Panc1 (cell line): ENCODE data around the gene USP3. TPM values are rescaled to one million over a fixed set of nuclear protein-coding genes. Genes with fewer than 3 reads are reported as not detected.

ENCODE experiments used
- ATAC-seq: fragments of 200-7000 bp; cut with Tn5 transposase; 2 replicates; pipeline ENCODE4 v1.9.1; 2020; ENCODE audit warnings: mild to moderate bottlenecking, moderate library complexity
- BruUV-seq: library from RNA; stranded (reverse); fragments of 400-500 nt; replicated peaks from 2 replicates; lab custom pipeline; 2021; lab: Mats Ljungman, UMichigan
- CTCF ChIA-PET: fragments of 300-600 bp; sonication (Branson Sonifier 250); formaldehyde crosslinking; loops from one replicate; lab custom pipeline; 2022; ENCODE audit warnings: antibody characterized with exemption; lab: Charles Lee
- POLR2A ChIA-PET: fragments of 300-600 bp; sonication (Branson Sonifier 250); formaldehyde crosslinking; loops from one replicate; lab custom pipeline; 2022; ENCODE audit warnings: antibody characterized with exemption; lab: Charles Lee
- DNase-seq: peaks from one replicate; pipeline ENCODE4 v3.0.0-alpha.2; 2010; ENCODE audit warnings: low read depth, low spot score
- H3K27ac ChIP-seq: 2 replicates; pipeline ENCODE4 v1.5.1; 2011; ENCODE audit warnings: mild to moderate bottlenecking, low read length, inconsistent platforms
- H3K27me3 ChIP-seq: fragments of 200-500 bp; sonication (Bioruptor generic); 2 replicates; pipeline ENCODE4 v1.6.0; 2014; ENCODE audit warnings: low read length, inconsistent platforms; ENCODE audit not compliant: control insufficient read depth, insufficient read depth
- H3K36me3 ChIP-seq: fragments of 200-500 bp; sonication (Bioruptor generic); 2 replicates; pipeline ENCODE4 v1.5.1; 2014; ENCODE audit warnings: inconsistent platforms, mild to moderate bottlenecking, low read length, moderate library complexity; ENCODE audit not compliant: control insufficient read depth, insufficient read depth
- H3K4me1 ChIP-seq: 2 replicates; pipeline ENCODE4 v1.5.1; 2011; ENCODE audit warnings: inconsistent platforms, mild to moderate bottlenecking, low read length, moderate library complexity; ENCODE audit not compliant: control insufficient read depth, insufficient read depth
- H3K4me3 ChIP-seq, 2 experiments: 2 replicates each; pipeline ENCODE4 v1.5.1; 2011 to 2012; ENCODE audit warnings: low read depth in 2 of 2, low read length in 2 of 2, mild to moderate bottlenecking in 2 of 2, inconsistent platforms in 1 of 2, moderate library complexity in 1 of 2
- H3K9me3 ChIP-seq: fragments of 200-500 bp; sonication (Bioruptor generic); 2 replicates; pipeline ENCODE4 v1.5.1; 2014; ENCODE audit warnings: low read depth, mild to moderate bottlenecking, inconsistent platforms, low read length, moderate library complexity; ENCODE audit not compliant: control insufficient read depth, insufficient read depth
- CTCF ChIP-seq: fragments of 450-650 bp; IDR thresholded peaks from 2 replicates; pipeline ENCODE4 v1.5.1; 2017; ENCODE audit warnings: mild to moderate bottlenecking
- POLR2AphosphoS5 ChIP-seq: IDR thresholded peaks from 2 replicates; pipeline ENCODE4 v1.6.1; 2012; ENCODE audit warnings: mild to moderate bottlenecking, low read depth, low read length, moderate library complexity
- SIN3A ChIP-seq: IDR thresholded peaks from 2 replicates; pipeline ENCODE4 v1.6.1; 2012; ENCODE audit warnings: low read depth, mild to moderate bottlenecking, low read length, moderate library complexity, borderline replicate concordance; ENCODE audit not compliant: insufficient read depth
- TCF7L2 ChIP-seq: IDR thresholded peaks from 2 replicates; pipeline ENCODE4 v1.6.1; 2011; ENCODE audit warnings: mild to moderate bottlenecking, low read depth, low read length, inconsistent platforms
- in situ Hi-C: cut with HindIII; loops from 2 replicates; pipeline ENCODE4 v1.10.0; 2016; ENCODE audit warnings: low sequenced_read_pairs, low pct_unique_long_range_greater_than_20kb
- intact Hi-C: fragments of 100-400 bp; cut with micrococcal nuclease; formaldehyde crosslinking; loops from one replicate; pipeline ENCODE4 v1.10.0; 2022; ENCODE audit not compliant: unreplicated experiment
- total RNA-seq: library from RNA; stranded (reverse); gene quantifications from one replicate; pipeline ENCODE4 v1.2.1, GENCODE V29; 2021; ENCODE audit not compliant: unreplicated experiment
- TF ChIP-seq, protein P1 (sequence below), 2 experiments: IDR thresholded peaks; 2 replicates each; pipeline ENCODE4 v1.6.1; 2011 to 2012; ENCODE audit warnings: low read depth in 2 of 2, control low read depth in 1 of 2, low read length in 1 of 2, mild to moderate bottlenecking in 1 of 2, moderate library complexity in 1 of 2; ENCODE audit not compliant: insufficient read depth in 1 of 2

USP3 gene
- total RNA-seq, 1 experiment from 2014 or later: 51.4 TPM

DNA sequence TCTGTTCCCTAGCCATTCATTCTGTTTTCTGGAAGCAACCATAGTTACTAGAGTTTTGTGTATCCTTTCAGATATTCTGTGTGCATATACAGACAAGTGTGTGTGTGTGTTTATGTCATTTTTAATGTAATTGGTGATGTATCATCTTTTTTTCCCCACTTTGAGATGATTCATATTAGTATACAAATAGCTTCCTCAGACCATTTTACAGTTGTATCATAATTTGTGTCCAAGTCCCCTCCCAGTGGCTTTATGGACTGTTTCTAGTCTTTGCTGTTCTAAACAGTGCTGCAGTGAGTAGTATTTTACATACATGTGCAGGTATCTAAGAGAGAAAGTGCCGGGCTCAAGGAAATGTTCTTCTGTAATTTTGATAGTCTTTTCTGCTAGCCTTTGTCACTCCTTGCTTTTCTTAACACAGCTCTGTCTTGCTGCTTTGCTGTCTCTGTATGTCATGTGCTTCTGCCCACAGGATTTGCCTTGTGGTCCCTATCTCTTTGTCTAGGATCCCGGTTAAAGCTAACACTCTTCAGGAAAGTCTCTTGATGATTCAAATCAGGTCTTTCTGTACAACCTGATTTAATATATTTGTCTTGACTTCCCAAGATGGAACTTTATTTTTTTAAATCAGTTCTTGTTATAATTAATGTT is 61.3 kb downstream of the USP3 start:
- Histone ChIP-seq H3K36me3 (peaks cover 19% of the 10 kb centered on the region; the same call in 1 of the 2 replicates), H3K4me1 (no peaks in the 10 kb centered on the region), H3K4me3 (no peak overlapping the region), H3K27me3 (no peaks in the 10 kb centered on the region), H3K9me3 (no peaks in the 10 kb centered on the region), H3K27ac (no peak overlapping the region)
- DNase-seq: no peak
- no TSS peak for BruUV-seq
- ChIA-PET POLR2A (no interaction called here), CTCF (interaction anchor here (0.7 kb wide), 1 partner anchor 9 kb away, joined by 3 read pairs; no protein-coding TSS in a partner anchor)
- intact Hi-C loops (no loop called here), in situ Hi-C loops (no loop called here)
- no peak for TF ChIP-seq CTCF
- TF ChIP-seq POLR2AphosphoS5: no peak
- TF ChIP-seq, protein P1, sequence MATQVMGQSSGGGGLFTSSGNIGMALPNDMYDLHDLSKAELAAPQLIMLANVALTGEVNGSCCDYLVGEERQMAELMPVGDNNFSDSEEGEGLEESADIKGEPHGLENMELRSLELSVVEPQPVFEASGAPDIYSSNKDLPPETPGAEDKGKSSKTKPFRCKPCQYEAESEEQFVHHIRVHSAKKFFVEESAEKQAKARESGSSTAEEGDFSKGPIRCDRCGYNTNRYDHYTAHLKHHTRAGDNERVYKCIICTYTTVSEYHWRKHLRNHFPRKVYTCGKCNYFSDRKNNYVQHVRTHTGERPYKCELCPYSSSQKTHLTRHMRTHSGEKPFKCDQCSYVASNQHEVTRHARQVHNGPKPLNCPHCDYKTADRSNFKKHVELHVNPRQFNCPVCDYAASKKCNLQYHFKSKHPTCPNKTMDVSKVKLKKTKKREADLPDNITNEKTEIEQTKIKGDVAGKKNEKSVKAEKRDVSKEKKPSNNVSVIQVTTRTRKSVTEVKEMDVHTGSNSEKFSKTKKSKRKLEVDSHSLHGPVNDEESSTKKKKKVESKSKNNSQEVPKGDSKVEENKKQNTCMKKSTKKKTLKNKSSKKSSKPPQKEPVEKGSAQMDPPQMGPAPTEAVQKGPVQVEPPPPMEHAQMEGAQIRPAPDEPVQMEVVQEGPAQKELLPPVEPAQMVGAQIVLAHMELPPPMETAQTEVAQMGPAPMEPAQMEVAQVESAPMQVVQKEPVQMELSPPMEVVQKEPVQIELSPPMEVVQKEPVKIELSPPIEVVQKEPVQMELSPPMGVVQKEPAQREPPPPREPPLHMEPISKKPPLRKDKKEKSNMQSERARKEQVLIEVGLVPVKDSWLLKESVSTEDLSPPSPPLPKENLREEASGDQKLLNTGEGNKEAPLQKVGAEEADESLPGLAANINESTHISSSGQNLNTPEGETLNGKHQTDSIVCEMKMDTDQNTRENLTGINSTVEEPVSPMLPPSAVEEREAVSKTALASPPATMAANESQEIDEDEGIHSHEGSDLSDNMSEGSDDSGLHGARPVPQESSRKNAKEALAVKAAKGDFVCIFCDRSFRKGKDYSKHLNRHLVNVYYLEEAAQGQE (IDR thresholded peaks at IDR 0.05; ENCODE audit: insufficient read depth in 1 of 2, low read depth in 2 of 2, low read length in 1 of 2): no peak
- TF ChIP-seq SIN3A: no peak
- no peak for TF ChIP-seq TCF7L2
- ATAC-seq: no peak

DNA sequence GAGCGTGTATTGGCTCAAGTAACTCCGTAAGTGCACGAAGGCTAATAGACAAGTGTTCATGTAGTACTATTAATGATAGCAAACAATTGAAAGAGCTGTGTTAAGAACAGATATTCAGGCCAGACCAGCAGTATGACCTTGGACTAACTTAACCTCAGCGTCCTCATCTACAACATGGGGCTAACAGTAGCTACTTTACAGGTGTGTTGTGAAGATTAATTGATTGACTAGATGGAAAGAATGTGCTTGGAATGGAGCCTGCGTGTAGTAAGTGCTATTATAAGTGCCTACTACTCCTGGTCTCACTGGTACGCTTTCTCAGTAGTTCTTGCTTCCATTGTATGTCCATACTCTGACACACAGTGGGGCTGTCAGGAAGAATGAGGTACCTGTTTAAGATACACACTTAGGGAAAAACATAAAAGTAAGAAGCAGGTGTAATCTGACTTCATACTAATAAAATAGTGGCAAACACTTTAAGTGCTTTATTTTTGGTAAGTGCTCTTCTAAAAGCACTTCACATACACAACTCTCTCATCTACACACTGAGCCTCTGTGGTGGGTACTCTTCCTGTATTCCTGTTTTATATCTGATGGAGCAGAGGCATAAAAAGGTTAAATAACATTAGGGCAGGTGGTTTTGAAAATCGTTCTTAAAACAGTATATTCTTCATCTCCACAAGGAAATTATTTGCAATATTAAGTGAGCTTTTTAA is 68.5 kb downstream of the USP3 start:
- POLR2A ChIA-PET: no interaction called here
- no TSS peak for BruUV-seq
- no peak for ATAC-seq
- Histone ChIP-seq H3K9me3 (no peaks in the 10 kb centered on the region), H3K4me3 (no peak overlapping the region), H3K4me1 (no peaks in the 10 kb centered on the region), H3K36me3 (peaks cover 15% of the 10 kb centered on the region; the same call in 1 of the 2 replicates), H3K27ac (no peak overlapping the region), H3K27me3 (no peaks in the 10 kb centered on the region)
- intact Hi-C loops: no loop called here
- CTCF ChIA-PET: no interaction called here
- no peak for TF ChIP-seq TCF7L2
- TF ChIP-seq CTCF: no peak
- no peak for TF ChIP-seq SIN3A
- TF ChIP-seq, protein P1 (IDR thresholded peaks at IDR 0.05; ENCODE audit: insufficient read depth in 1 of 2, low read depth in 2 of 2, low read length in 1 of 2): no peak
- TF ChIP-seq POLR2AphosphoS5: no peak
- in situ Hi-C loops: no loop called here
- no peak for DNase-seq
